ENCODE results near the gene ASIC5.

ASIC5 gene

DNA sequence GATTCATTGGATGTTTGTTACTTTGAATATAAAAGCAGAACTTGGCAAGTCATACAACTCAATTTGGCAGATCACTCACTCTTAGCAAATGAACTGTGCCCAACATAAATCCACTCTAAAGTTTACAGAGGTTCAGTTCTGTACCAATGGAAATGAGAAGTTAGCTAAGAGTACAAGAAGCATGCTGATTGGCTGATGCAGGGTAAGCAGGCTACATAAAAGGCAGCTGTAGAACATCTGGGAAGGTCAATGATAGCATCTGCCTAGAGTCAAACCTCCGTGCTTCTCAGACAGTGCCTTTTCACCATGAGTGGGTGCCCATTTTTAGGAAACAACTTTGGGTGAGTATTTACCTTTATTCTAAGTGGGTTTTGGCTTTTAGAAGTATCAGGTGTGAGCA lies 37.4 kb upstream of the ASIC5 start, which contains the start of gene TDO2 (continued):
- TF ChIP-seq, protein P1, sequence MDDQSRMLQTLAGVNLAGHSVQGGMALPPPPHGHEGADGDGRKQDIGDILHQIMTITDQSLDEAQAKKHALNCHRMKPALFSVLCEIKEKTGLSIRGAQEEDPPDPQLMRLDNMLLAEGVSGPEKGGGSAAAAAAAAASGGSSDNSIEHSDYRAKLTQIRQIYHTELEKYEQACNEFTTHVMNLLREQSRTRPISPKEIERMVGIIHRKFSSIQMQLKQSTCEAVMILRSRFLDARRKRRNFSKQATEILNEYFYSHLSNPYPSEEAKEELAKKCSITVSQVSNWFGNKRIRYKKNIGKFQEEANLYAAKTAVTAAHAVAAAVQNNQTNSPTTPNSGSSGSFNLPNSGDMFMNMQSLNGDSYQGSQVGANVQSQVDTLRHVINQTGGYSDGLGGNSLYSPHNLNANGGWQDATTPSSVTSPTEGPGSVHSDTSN (CRISPR knock-in tag; IDR thresholded peaks at IDR 0.05) = no peak
- TF ChIP-seq ZNF157 (tag by site-specific recombination; IDR thresholded peaks at IDR 0.05) = no peak
- TF ChIP-seq, protein P2, sequence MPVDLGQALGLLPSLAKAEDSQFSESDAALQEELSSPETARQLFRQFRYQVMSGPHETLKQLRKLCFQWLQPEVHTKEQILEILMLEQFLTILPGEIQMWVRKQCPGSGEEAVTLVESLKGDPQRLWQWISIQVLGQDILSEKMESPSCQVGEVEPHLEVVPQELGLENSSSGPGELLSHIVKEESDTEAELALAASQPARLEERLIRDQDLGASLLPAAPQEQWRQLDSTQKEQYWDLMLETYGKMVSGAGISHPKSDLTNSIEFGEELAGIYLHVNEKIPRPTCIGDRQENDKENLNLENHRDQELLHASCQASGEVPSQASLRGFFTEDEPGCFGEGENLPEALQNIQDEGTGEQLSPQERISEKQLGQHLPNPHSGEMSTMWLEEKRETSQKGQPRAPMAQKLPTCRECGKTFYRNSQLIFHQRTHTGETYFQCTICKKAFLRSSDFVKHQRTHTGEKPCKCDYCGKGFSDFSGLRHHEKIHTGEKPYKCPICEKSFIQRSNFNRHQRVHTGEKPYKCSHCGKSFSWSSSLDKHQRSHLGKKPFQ (tag by site-specific recombination; IDR thresholded peaks at IDR 0.05) = no peak

DNA sequence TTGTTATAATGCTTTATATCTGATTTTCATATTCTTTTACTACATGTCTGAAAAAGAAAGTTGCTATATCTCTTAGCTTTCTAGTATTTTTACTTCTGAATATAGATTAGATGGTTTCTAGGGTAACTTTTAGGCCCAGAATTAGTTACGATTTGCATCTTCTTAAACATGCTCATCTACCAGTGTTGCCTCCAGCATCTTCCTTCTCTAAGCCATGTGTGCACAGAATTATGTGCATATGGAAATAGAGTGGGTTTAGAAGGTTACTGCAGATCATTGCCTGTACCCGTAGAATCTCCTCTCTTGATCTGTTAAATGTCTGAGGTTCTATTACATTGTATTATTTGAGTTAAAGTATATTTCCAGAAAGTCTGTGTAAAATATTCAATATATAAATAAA lies 34.9 kb upstream of the ASIC5 start:
- CTCF ChIA-PET = no interaction called here
- no peak for TF ChIP-seq ZNF23 (tag by site-specific recombination; IDR thresholded peaks at IDR 0.05; ENCODE audit: borderline replicate concordance)
- TF ChIP-seq, protein P3, sequence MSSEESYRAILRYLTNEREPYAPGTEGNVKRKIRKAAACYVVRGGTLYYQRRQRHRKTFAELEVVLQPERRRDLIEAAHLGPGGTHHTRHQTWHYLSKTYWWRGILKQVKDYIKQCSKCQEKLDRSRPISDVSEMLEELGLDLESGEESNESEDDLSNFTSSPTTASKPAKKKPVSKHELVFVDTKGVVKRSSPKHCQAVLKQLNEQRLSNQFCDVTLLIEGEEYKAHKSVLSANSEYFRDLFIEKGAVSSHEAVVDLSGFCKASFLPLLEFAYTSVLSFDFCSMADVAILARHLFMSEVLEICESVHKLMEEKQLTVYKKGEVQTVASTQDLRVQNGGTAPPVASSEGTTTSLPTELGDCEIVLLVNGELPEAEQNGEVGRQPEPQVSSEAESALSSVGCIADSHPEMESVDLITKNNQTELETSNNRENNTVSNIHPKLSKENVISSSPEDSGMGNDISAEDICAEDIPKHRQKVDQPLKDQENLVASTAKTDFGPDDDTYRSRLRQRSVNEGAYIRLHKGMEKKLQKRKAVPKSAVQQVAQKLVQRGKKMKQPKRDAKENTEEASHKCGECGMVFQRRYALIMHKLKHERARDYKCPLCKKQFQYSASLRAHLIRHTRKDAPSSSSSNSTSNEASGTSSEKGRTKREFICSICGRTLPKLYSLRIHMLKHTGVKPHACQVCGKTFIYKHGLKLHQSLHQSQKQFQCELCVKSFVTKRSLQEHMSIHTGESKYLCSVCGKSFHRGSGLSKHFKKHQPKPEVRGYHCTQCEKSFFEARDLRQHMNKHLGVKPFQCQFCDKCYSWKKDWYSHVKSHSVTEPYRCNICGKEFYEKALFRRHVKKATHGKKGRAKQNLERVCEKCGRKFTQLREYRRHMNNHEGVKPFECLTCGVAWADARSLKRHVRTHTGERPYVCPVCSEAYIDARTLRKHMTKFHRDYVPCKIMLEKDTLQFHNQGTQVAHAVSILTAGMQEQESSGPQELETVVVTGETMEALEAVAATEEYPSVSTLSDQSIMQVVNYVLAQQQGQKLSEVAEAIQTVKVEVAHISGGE (tag by site-specific recombination; conservative IDR thresholded peaks at IDR 0.05; ENCODE audit: low read depth) = no peak
- TF ChIP-seq ZNF311 (tag by site-specific recombination; IDR thresholded peaks at IDR 0.05; ENCODE audit: borderline replicate concordance) = no peak
- no peak for TF ChIP-seq ZNF670 (tag by site-specific recombination; IDR thresholded peaks at IDR 0.05; ENCODE audit: low read depth)
- TF ChIP-seq, protein P4, sequence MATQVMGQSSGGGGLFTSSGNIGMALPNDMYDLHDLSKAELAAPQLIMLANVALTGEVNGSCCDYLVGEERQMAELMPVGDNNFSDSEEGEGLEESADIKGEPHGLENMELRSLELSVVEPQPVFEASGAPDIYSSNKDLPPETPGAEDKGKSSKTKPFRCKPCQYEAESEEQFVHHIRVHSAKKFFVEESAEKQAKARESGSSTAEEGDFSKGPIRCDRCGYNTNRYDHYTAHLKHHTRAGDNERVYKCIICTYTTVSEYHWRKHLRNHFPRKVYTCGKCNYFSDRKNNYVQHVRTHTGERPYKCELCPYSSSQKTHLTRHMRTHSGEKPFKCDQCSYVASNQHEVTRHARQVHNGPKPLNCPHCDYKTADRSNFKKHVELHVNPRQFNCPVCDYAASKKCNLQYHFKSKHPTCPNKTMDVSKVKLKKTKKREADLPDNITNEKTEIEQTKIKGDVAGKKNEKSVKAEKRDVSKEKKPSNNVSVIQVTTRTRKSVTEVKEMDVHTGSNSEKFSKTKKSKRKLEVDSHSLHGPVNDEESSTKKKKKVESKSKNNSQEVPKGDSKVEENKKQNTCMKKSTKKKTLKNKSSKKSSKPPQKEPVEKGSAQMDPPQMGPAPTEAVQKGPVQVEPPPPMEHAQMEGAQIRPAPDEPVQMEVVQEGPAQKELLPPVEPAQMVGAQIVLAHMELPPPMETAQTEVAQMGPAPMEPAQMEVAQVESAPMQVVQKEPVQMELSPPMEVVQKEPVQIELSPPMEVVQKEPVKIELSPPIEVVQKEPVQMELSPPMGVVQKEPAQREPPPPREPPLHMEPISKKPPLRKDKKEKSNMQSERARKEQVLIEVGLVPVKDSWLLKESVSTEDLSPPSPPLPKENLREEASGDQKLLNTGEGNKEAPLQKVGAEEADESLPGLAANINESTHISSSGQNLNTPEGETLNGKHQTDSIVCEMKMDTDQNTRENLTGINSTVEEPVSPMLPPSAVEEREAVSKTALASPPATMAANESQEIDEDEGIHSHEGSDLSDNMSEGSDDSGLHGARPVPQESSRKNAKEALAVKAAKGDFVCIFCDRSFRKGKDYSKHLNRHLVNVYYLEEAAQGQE (tag by site-specific recombination; IDR thresholded peaks at IDR 0.05) = no peak
- TF ChIP-seq, protein P5, sequence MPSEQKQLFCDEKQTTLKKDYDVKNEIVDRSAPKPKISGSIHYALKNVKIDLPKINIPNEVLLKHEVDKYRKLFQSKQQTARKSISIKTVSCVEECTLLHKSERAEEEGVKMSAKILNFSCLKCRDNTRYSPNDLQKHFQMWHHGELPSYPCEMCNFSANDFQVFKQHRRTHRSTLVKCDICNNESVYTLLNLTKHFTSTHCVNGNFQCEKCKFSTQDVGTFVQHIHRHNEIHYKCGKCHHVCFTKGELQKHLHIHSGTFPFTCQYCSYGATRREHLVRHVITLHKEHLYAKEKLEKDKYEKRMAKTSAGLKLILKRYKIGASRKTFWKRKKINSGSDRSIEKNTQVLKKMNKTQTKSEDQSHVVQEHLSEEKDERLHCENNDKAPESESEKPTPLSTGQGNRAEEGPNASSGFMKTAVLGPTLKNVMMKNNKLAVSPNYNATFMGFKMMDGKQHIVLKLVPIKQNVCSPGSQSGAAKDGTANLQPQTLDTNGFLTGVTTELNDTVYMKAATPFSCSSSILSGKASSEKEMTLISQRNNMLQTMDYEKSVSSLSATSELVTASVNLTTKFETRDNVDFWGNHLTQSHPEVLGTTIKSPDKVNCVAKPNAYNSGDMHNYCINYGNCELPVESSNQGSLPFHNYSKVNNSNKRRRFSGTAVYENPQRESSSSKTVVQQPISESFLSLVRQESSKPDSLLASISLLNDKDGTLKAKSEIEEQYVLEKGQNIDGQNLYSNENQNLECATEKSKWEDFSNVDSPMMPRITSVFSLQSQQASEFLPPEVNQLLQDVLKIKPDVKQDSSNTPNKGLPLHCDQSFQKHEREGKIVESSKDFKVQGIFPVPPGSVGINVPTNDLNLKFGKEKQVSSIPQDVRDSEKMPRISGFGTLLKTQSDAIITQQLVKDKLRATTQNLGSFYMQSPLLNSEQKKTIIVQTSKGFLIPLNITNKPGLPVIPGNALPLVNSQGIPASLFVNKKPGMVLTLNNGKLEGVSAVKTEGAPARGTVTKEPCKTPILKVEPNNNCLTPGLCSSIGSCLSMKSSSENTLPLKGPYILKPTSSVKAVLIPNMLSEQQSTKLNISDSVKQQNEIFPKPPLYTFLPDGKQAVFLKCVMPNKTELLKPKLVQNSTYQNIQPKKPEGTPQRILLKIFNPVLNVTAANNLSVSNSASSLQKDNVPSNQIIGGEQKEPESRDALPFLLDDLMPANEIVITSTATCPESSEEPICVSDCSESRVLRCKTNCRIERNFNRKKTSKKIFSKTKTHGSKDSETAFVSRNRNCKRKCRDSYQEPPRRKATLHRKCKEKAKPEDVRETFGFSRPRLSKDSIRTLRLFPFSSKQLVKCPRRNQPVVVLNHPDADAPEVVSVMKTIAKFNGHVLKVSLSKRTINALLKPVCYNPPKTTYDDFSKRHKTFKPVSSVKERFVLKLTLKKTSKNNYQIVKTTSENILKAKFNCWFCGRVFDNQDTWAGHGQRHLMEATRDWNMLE (tag by site-specific recombination; conservative IDR thresholded peaks at IDR 0.05; ENCODE audit: low read depth) = no peak
- no peak for TF ChIP-seq ZNF175 (tag by site-specific recombination; IDR thresholded peaks at IDR 0.05)
- Histone ChIP-seq H3K4me1 (ENCODE audit: control insufficient read depth, insufficient read depth, low read length) (peaks cover 12% of the 10 kb centered on the region), H3K36me3 (ENCODE audit: control insufficient read depth in 2 of 2, insufficient read depth in 1 of 2, low read length in 2 of 2) (no peaks in the 10 kb centered on the region), H3K9me3 (ENCODE audit: control insufficient read depth, insufficient read depth, low read depth, low read length) (no peaks in the 10 kb centered on the region), H3K4me3 (ENCODE audit: low read depth, low read length) (no peak overlapping the region), H3K27ac (ENCODE audit: extremely low read depth, low read depth, low read length) (no peak overlapping the region)
- POLR2A ChIA-PET = interaction anchor here (0.6 kb wide), 1 partner anchor 480 kb away, joined by 8 read pairs; no protein-coding TSS in a partner anchor

Data from HEK293 (cell line).